GM19099 (cell line): ENCODE measurements around the gene ATP2B2.

ENCODE experiments used
- POLR2A ChIP-seq: IDR thresholded peaks from 3 replicates; pipeline ENCODE4 v1.6.1; 2011; ENCODE audit warnings: low read depth; ENCODE audit not compliant: insufficient read length; ENCODE audit errors: extremely low read depth

ATP2B2 gene

DNA sequence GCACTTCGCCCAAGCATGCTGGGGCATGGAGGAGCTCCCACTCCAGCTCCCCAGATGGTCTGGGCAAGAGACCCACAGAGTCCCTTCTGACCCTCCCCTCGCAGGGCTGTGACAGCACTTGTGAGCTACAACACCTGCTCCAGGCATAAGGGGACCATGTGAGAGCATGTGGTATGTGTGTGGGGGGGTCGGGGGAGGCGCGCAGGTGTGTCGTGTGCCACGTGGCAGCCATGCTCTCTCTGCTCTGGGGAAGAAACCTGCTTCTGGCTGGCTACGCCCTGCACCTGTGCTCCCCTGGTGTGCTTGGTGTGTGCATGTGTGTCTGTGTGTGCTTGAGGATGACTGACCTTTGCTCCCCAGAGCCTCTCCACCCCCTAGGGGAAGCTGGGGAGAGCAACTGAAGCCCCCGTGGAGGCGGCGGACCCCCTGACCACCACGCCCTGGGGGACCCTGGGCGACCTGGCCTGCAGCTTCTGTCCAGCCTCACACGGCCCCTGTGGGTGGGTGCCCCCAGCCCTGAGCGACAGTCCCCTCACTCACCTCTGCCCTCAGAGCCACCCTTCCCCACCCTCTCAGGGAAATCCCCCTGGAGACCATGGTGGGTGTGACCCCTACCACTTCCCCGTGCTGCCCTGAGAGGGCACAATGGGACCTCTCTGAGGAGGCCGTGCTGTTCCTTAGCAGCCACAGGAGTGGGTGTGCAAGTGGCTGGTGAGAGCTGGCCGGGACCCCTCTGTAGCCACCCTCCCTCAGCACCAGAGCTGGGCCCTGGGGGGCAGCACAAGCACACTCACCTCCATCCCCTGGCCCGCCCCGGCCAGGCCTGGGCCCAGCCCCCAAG lies 167.8 kb downstream of the ATP2B2 start:
- no peak for TF ChIP-seq POLR2A

DNA sequence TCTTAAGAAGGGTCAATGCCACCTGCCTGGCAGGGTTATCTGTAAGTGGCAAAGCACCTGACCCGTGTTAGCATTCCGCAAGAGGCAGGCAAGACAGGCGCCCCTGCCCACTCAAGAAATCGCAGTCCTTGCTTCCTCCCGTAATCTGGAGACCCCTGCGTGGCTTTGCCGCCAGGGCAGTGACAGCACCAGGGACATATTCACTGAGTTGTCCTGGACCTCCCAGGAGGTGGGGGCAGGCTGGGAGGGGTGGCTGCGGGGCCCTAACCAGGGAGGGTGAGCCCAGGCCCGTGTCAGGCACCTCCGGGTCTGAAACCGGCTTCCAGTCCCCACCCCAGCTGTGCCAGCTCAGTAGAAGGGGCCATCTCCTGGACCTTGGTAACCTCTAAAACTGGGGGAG lies 168.6 kb downstream of the ATP2B2 start:
- TF ChIP-seq POLR2A = no peak

DNA sequence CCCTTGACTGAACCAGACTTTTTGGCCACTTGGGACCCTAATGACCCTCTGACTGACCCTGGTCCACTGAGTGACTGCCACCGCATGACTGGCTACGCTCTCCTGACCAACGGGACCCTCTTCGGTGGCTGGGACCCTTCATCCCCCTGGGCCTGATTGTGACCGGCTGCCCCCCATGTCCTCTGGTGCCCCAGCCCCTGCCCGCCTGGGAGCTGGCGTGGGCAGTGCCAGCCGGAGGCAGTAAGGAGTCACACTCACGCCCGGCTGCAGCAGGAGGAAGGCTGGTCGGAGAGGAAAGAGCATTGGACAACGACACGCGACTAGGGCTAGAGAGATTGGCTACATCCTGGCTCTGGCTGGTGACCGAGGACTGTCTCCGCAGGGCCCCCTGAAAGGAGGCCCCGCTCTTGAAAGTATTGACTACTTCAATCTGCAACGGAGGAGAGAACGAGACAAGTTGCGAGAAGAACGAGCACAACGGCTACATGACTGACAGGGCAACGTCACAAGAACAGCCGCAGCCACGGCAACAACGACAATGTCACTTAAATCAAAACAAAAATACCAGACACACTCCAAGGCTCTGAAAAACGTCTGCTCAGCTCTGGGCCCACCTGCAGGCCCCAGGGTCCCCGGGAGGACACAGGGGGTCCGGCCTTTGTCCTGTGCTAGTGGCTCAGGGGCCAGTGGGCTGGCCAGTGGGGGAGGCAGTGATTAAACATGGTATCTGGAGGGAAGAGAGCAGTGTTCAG lies 169.3 kb downstream of the ATP2B2 start:
- TF ChIP-seq POLR2A = no peak

DNA sequence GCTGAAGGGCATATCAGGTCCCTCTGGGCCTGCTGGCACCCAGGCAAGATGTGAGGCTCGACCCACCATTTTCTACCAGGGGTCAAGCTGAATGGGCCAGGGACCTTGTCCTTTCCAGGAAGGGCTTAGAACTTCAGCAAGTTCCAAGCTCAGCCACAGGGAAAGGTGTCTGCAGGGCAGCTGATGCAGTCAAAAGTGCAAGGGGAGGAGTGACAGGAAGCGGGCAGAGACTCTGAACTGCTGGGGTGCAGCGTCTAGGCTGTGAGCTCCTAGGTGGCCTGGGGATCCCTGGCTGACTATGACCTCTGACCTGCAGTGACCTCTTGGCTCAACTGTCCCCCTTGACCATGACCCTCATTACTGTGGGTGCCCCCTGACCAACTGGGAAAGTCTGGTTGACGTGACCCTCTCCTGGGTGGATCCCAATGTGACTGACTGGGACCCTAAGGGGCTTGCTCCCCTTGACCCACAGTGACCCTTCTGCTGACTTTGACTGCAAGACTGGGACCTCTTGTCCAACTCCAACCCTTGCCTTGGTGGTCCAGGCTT lies 170.1 kb downstream of the ATP2B2 start:
- TF ChIP-seq POLR2A = no peak

DNA sequence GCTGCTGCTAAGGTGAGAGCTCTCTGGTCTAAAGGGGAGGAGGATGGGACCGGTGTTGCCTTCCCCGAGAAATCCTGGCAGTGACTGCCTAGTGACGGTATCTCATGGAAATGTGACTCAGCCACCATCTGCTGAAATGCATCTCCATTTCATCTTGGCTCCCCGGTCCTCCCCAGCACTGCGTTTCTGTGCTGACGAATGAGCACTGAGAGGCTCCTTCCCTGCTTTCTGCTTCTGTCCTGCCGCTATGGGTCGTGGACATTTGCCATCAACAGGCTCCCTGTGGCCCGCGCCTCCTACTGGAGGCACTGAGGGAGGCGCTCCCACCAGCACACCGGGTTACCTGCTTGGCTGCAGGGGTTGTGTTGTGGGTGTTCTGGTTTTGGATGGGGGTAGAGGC lies 170.9 kb downstream of the ATP2B2 start:
- TF ChIP-seq POLR2A = no peak

DNA sequence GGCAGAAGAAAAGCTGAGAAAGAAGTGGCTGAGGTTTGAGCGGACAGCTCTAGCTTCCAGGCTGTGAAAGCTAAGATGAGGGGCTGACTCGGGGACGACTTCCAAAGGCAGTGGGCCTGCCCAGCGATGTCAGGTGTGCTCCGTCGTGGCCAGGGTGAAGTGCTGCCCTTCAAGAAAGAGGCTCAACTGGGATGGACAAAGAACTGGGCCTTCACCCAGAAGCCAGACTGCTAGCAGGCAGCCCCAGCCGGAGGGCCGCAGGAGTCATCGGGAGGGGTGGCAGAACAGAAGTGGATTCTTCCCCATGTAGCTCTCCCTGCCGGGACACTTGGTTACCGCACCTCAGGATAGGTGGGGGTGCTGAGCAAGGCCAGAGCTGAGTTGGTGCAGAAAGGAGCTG lies 171.3 kb downstream of the ATP2B2 start:
- TF ChIP-seq POLR2A = no peak

DNA sequence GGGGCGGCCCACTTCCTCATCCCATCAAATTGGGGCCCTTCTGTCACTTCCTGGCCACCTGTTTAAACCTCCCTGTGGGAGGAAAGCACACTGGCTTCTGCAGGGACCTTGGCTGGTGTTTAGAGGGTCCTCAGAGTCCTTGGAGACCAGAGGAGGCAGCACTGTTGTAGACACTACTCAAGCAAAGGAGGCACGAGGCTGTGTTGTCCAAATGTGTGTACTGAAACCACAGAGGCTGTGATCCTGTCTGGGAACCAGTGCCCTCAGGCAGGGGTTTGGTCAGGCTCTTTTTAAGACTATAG lies 172.1 kb downstream of the ATP2B2 start:
- TF ChIP-seq POLR2A = no peak

DNA sequence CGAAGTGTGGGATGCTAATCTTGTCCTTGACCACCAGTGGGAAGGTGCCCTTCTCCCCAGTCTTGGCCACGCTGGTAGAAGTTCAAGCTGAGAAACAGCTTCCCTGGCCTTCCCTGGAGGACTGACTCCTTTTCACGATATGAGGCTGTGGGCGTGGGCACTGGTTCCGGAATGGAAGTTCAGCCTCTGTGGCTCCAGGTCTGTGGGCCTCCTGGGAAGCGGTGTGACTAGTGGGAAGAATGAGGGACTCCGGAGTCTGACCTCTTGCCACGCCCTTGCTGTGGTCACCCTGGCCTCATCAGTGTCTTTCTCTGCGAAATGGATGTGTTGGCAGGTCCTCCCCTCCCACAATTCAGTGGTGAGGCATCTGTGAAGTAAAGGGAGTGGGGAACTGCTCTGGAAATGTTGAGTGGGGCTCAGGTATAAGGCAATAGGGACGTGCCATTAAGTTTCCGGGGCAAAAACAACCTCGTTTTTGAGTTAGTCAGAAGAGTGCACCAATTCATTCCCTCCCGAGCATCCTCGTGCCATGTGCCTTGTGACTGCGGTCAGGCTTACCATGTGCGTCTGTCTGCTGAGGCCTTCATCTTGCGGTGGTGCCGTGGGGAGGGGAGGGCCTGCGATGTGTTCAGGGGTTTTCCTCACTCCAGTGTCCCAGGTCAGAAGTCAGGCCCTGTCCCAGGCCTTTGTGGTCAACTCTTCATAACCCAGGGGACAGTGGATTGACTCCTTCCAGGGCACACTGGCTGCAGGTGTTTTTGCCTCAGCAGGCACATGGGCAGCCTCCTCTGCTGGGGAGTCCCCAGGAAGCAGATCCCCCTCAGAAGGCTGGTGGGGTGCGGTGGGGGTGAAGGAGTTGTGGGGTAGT lies 172.7 kb downstream of the ATP2B2 start:
- TF ChIP-seq POLR2A = no peak

DNA sequence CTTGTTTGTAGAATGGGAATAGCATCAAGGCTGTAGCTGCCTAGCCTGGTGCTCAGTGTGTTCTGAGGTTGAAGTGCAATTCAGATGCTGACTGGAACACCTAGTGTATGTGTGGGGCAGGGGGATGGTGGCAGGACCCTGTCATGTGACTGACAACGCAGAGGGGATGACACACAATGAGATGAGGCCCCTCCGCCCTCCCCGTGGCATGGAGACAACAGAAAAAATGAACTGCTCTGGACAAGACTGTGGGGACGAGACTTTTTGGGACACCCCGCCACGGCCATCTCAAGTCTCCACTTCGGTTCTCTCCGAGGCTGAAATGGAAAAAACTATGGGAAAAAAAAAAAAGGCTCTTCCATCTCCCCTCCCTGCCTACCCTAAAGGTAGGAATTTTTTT lies 174.1 kb downstream of the ATP2B2 start:
- TF ChIP-seq POLR2A = no peak

DNA sequence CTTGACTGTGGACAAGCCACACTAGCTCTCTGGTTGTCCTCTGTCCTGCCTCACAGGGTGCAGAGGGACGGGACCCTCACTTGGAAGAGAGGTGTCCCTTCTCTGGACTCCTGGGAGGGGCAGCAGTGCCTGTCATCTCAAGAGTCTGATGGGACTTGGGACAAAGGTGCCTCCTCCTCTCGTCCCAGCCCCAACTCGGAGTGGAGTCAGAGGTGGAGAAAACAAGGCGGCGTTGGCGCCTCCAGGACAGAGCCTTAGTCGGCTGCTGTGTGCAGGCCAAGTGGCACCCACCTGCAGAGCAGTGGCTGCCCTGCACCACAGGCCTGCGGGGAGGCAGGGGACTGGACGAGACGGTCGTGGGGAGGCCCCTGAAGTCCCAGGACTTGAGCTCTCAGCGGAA lies 175.1 kb downstream of the ATP2B2 start:
- TF ChIP-seq POLR2A = no peak

DNA sequence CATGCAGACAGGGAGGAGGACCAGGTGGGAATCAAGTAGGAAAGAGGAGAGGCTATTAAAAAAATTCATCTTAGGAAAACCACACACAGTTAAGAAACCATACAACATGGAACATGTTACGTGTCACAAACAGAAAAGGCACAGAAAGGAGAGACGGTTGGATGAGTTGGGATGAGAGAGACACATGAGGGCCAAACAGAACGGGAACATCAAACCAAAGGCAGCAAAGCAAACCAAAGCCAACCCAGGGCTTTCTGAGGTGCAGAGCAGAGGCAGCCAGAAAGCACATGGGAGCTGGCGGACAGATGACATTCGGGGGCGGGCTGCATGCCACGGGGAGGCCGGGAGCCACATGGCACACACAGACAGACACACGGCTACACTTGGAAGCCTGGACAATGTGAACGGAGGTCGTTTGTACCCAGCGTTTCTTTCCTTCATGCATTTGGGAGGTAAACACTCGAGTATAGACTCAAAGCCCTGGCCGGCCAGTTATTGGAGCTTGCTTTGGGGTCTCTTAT lies 175.8 kb downstream of the ATP2B2 start:
- no peak for TF ChIP-seq POLR2A

DNA sequence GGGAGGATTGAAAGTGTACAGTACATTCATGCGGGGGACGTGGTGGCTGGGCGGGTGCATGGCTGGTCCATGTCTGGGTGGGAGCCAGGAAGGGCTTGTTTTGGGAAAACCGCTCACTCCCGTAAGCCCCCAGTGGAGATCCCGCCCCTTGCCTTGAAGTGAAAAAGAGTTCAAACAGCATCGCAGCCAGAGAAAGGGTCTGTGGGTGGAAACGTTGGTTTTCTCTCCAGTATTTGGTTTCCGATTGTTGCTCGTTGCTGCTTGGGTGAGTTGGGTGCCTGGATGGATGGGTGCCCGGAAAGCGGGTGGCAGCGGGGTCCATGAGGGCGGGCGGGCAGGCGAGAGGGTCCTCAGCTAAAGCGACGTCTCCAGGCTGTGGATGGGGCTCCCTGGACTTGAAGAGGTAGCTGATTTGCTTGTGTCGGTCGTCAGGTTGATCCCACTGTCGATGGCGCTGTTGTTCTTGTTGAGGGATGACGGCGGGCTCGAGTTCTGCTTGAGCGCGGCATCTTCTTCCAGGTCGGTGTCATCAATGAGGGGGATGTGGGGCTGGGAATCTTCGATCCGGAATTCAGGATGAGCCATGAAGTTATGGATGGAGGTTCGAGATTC lies 176.8 kb downstream of the ATP2B2 start:
- no peak for TF ChIP-seq POLR2A

DNA sequence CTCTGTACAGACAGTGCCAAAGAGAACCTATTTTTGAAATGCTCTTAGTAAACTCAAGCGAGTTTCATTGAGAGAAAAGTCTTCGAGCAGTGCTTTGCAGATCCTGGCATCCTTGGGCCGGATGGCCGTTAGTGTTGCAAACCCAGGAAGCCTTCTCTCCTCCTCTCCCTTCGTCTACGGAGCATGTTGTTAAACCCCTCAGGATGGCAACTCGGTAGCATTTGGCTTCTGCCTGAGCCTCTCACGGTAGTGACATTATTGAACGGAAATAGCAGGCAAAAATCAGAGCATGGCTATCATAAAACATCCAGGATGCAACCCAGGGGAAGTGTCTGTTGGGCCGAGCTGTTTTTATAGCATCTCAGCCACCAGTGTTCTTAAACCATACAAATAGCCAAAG lies 177.8 kb downstream of the ATP2B2 start:
- TF ChIP-seq POLR2A = no peak

DNA sequence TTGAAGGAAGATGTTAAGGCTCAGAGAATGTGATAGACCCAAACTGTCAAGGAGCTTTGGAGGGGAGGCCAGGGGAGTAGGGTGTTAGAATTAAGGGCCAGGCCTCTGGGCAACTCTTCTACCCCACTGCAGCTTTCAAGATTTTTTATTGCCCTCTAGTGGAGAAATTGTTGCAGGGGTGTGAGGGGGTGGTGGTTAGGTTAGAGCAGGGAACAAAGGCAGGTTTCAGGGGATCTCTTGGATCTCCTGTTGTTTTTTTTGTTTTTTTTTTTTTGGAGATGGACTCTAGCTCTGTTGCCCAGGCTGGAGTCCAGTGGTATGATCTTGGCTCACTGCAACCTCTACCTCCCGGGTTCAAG lies 183.1 kb downstream of the ATP2B2 start:
- no peak for TF ChIP-seq POLR2A
